ENCODE results near the gene OPN1SW. TPM values are rescaled to one million over a fixed set of nuclear protein-coding genes. Genes with fewer than 3 reads are reported as not detected.

Gene OPN1SW
- total RNA-seq, 4 donors from 2014 or later: not detected

DNA sequence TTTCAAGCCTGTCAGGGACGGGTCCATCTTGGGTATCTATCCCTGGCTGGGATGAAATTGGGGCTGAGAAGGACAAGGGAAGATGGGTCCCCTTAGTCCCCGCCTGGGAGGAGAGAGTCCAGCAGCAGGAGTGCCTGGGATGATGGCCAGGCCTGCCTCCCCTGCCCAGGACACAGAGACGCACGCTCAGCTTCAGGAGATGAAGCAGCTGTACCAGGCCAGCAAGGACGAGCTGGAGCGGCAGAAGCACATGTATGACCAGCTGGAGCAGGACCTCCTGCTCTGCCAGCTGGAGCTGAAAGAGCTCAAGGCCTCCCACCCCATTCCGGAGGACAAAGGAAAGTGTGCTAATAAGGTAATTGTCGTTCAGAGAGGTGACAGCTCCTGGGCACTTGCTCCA, 31.6 kb upstream of the OPN1SW start:
- H3K27ac ChIP-seq: no peak overlapping the region
- no peak for DNase-seq
- peaks cover 0 to 5% (median 0%) of the 10 kb centered on the region in 3 donors for H3K36me3 ChIP-seq
- TF ChIP-seq, protein P1, sequence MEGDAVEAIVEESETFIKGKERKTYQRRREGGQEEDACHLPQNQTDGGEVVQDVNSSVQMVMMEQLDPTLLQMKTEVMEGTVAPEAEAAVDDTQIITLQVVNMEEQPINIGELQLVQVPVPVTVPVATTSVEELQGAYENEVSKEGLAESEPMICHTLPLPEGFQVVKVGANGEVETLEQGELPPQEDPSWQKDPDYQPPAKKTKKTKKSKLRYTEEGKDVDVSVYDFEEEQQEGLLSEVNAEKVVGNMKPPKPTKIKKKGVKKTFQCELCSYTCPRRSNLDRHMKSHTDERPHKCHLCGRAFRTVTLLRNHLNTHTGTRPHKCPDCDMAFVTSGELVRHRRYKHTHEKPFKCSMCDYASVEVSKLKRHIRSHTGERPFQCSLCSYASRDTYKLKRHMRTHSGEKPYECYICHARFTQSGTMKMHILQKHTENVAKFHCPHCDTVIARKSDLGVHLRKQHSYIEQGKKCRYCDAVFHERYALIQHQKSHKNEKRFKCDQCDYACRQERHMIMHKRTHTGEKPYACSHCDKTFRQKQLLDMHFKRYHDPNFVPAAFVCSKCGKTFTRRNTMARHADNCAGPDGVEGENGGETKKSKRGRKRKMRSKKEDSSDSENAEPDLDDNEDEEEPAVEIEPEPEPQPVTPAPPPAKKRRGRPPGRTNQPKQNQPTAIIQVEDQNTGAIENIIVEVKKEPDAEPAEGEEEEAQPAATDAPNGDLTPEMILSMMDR (IDR thresholded peaks at IDR 0.05): no peak
- TF ChIP-seq POLR2A (IDR thresholded peaks at IDR 0.05): no peak
- no peak overlapping the region for H3K4me3 ChIP-seq
- H3K9me3 ChIP-seq: no peaks in the 10 kb centered on the region
- no peaks in the 10 kb centered on the region for H3K27me3 ChIP-seq
- no peaks in the 10 kb centered on the region for H3K4me1 ChIP-seq

DNA sequence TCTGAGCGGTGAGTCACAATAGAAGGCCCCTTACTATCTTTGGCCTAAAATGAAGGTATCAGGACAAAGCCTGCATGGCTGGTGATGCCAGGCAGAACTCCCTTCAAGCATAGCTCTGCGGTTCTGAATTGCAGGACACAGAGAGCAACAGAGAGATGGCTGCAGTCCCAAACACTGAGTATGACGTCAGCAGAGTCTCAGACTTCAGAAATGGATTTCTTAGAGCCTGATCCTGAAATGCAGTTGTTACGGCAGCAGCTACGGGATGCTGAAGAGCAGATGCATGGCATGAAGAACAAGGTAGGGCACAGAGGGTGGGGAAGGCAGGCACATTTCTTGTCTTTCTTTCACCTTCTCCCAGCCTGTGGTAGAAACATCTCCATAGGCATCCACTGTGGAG, 29.6 kb upstream of the OPN1SW start:
- Histone ChIP-seq H3K4me1 (no peaks in the 10 kb centered on the region), H3K36me3 (peaks cover 0 to 5% (median 0%) of the 10 kb centered on the region in 3 donors), H3K9me3 (no peaks in the 10 kb centered on the region), H3K4me3 (no peak overlapping the region), H3K27me3 (no peaks in the 10 kb centered on the region), H3K27ac (no peak overlapping the region)
- TF ChIP-seq, protein P1 (IDR thresholded peaks at IDR 0.05): no peak
- no peak for TF ChIP-seq POLR2A (IDR thresholded peaks at IDR 0.05)
- DNase-seq: no peak

DNA sequence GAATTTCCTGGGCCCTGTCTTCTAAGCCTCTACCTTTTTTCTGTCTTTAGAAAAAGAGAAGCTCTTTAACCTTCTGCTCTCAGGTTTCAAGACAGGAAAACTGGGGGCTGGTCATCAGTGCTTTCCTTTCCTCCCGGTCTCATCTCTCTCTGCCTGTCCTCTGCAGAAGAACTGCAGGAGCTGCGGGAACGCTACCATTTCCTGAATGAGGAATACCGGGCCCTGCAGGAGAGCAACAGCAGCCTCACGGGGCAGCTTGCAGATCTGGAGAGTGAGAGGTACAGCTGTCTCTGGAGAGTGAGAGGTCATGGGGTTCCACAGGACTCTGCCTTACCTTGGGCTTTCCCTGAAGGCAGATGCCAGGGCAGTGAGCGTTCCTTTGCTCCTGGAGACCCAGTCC, 28.9 kb upstream of the OPN1SW start:
- DNase-seq: no peak
- Histone ChIP-seq H3K36me3 (peaks cover 0 to 5% (median 0%) of the 10 kb centered on the region in 3 donors), H3K4me1 (no peaks in the 10 kb centered on the region), H3K27ac (no peak overlapping the region), H3K27me3 (no peaks in the 10 kb centered on the region), H3K9me3 (no peaks in the 10 kb centered on the region), H3K4me3 (no peak overlapping the region)
- no peak for TF ChIP-seq POLR2A (IDR thresholded peaks at IDR 0.05)
- TF ChIP-seq, protein P1 (IDR thresholded peaks at IDR 0.05): no peak

DNA sequence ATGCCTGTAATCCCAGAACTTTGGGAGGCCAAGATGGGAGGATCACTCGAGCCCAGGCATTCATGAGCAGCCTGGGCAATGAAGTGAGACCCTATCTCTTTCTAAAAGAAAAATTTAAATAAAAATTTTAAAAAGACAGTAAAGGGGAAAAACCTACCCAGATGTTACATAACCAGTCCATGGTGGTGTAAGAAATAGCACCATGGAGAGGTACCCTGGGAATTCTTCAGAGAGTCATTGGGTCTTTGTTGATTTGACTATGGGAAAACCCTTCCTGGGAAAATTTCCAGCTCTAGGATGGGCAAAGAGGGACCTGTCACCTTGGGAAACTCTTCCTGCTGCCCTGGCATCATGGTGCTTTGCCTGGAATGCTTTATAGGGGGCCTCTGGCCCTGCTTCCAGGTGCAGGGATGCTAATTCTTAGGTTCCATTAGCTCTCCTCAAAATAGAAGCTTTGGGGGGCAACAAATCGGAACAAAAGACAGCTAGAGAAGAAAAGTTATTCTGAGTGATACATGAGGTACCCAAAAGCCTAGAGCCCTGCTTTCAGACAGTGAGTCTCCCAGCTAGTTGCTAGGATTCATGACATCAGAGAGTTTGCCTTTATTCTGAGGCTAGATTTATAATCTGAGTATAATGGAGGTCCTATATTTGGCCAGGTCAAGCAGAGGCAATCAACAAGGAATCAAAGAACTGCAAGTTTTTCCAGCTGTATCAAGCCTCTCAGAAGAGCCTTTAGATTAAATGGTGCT, 26.2 kb upstream of the OPN1SW start:
- Histone ChIP-seq H3K9me3 (no peaks in the 10 kb centered on the region), H3K36me3 (peaks cover 0 to 5% (median 0%) of the 10 kb centered on the region in 3 donors), H3K4me1 (no peaks in the 10 kb centered on the region), H3K27me3 (no peaks in the 10 kb centered on the region), H3K4me3 (no peak overlapping the region), H3K27ac (no peak overlapping the region)
- DNase-seq: no peak
- no peak for TF ChIP-seq POLR2A (IDR thresholded peaks at IDR 0.05)
- TF ChIP-seq, protein P1 (IDR thresholded peaks at IDR 0.05): no peak

DNA sequence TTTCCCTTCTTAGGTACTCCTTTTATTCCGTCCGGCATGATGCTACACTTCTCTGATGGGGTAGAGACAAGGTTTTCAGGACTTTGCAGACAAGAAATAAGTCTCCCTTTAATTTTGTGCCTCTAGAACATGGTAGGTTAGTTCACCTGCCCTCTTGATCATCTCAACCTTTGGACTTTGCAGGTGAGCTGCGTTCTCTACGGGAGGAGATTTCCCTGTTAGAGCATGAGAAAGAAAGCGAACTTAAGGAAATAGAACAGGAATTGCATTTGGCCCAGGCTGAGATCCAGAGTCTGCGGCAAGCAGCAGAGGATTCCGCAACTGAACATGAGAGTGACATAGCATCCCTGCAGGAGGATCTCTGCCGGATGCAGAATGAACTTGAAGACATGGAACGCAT, 25.4 kb upstream of the OPN1SW start:
- Histone ChIP-seq H3K9me3 (no peaks in the 10 kb centered on the region), H3K27ac (no peak overlapping the region), H3K4me3 (no peak overlapping the region), H3K27me3 (no peaks in the 10 kb centered on the region), H3K36me3 (peaks cover 0 to 5% (median 0%) of the 10 kb centered on the region in 3 donors), H3K4me1 (no peaks in the 10 kb centered on the region)
- DNase-seq: peak in 1 of 3 donors; percentile 71
- no peak for TF ChIP-seq POLR2A (IDR thresholded peaks at IDR 0.05)

DNA sequence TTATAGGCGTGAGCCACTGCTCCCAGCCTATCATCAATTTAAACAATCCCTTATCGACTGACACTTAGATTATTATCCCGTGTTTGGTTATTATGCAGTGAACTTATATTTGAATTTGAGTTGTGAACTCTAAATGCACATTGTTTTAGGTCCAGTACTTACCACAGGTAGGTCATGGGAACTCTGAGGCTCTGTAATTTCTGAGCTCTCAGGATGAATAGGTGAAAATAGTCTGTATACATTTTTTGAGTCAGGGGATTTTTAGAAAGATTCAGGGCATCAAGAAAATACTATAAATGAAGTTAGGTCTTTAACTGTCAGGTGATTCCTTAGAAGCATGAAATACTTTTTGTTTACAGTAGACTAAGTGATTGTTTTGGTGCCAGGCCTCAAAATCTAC, 25.0 kb upstream of the OPN1SW start:
- Histone ChIP-seq H3K4me3 (no peak overlapping the region), H3K4me1 (no peaks in the 10 kb centered on the region), H3K27ac (no peak overlapping the region), H3K36me3 (peaks cover 0 to 4% (median 0%) of the 10 kb centered on the region in 3 donors), H3K9me3 (no peaks in the 10 kb centered on the region), H3K27me3 (no peaks in the 10 kb centered on the region)
- DNase-seq: no peak
- TF ChIP-seq, protein P1 (IDR thresholded peaks at IDR 0.05): no peak
- no peak for TF ChIP-seq POLR2A (IDR thresholded peaks at IDR 0.05)

Measured in Peyer's patch (tissue), 4 donors.